HCT116 (cell line): ENCODE results near the gene CDHR1. TPM values are rescaled to one million over a fixed set of nuclear protein-coding genes. Genes with fewer than 3 reads are reported as not detected.

Experiments
- ATAC-seq: fragments of 200-7000 bp; cut with Tn5 transposase; 2 replicates; pipeline ENCODE4 v1.9.1; 2020; ENCODE audit warnings: mild to moderate bottlenecking, moderate library complexity
- BruUV-seq: library from RNA; stranded (reverse); fragments of 400-500 nt; replicated peaks from 2 replicates; lab custom pipeline; 2021; lab: Mats Ljungman, UMichigan
- CTCF ChIA-PET: fragments of 300-600 bp; sonication (Branson Sonifier 250); formaldehyde crosslinking; loops from one replicate; lab custom pipeline; 2021; ENCODE audit warnings: antibody characterized with exemption; lab: Charles Lee
- POLR2A ChIA-PET: fragments of 300-600, 350-600 bp; sonication (Branson Sonifier 250); formaldehyde crosslinking; loops from one replicate; lab custom pipeline; 2021; ENCODE audit warnings: antibody characterized with exemption; lab: Charles Lee
- RAD21 ChIA-PET, 2 experiments: fragments of 300-600 bp; sonication (Branson Sonifier 250); formaldehyde crosslinking; loops; one replicate each; lab custom pipeline; 2023; ENCODE audit warnings: low total read pairs in 2 of 2; ENCODE audit not compliant: uncharacterized antibody in 2 of 2, unreplicated experiment in 2 of 2, low non-redundant PET in 1 of 2; lab: Charles Lee
- DNase-seq: peaks from one replicate; pipeline ENCODE4 v3.0.0-alpha.2; 2010; ENCODE audit warnings: low read depth, low spot score
- H2AFZ ChIP-seq: fragments of 200-600 bp; shearing (Covaris generic), sonication (generic); 2 replicates; pipeline ENCODE4 v1.6.1; 2017; ENCODE audit warnings: low read depth, mixed run types, mixed read lengths, antibody characterized with exemption, low read length; ENCODE audit not compliant: poor library complexity, severe bottlenecking
- H3K27ac ChIP-seq: 2 replicates; pipeline ENCODE4 v1.5.1; 2012; ENCODE audit warnings: low read depth, low read length
- H3K27me3 ChIP-seq: fragments of 200-600 bp; sonication (generic); 2 replicates; pipeline ENCODE4 v1.6.1; 2016; ENCODE audit warnings: mixed run types, low read length, mixed read lengths; ENCODE audit not compliant: insufficient read depth
- H3K36me3 ChIP-seq, 2 experiments: fragments of 200-500 bp in 1 of 2; fragments of 200-600 bp in 1 of 2; sonication (Bioruptor generic) in 1 of 2; sonication (generic) in 1 of 2; 2 replicates each; pipeline versions ENCODE4 v1.5.1 to v1.6.1; 2014 to 2016; ENCODE audit warnings: low read length in 2 of 2, inconsistent platforms in 1 of 2, mixed read lengths in 1 of 2, mixed run types in 1 of 2; ENCODE audit not compliant: insufficient read depth in 2 of 2, control insufficient read depth in 1 of 2
- H3K4me1 ChIP-seq, 2 experiments: fragments of 200-600 bp in 1 of 2; sonication (generic) in 1 of 2; 2 replicates each; pipeline versions ENCODE4 v1.5.1 to v1.6.1; 2012 to 2017; ENCODE audit warnings: low read length in 2 of 2, inconsistent platforms in 1 of 2, mild to moderate bottlenecking in 1 of 2, mixed read lengths in 1 of 2, mixed run types in 1 of 2, moderate library complexity in 1 of 2; ENCODE audit not compliant: insufficient read depth in 2 of 2, control insufficient read depth in 1 of 2
- H3K4me2 ChIP-seq: fragments of 200-600 bp; sonication (generic); 2 replicates; pipeline ENCODE4 v1.6.1; 2017; ENCODE audit warnings: mixed run types, low read length, mixed read lengths
- H3K4me3 ChIP-seq, 2 experiments: fragments of 200-600 bp in 1 of 2; sonication (generic) in 1 of 2; replicated peaks in 1 of 2; 2 replicates each; pipeline ENCODE4 v1.5.1; 2011 to 2016; ENCODE audit warnings: low read length in 2 of 2, control low read depth in 1 of 2, low read depth in 1 of 2, mild to moderate bottlenecking in 1 of 2, mixed read lengths in 1 of 2, mixed run types in 1 of 2
- H3K79me2 ChIP-seq: fragments of 200-600 bp; sonication (generic); 2 replicates; pipeline ENCODE4 v1.6.1; 2017; ENCODE audit warnings: mild to moderate bottlenecking, mixed run types, low read length, moderate library complexity, mixed read lengths; ENCODE audit not compliant: insufficient read depth
- H3K9ac ChIP-seq: fragments of 200-600 bp; sonication (generic); 2 replicates; pipeline ENCODE4 v1.6.1; 2016; ENCODE audit warnings: low read length, mixed read lengths
- H3K9me2 ChIP-seq: fragments of 200-600 bp; sonication (generic), shearing (Covaris generic); 2 replicates; pipeline ENCODE4 v1.6.1; 2017; ENCODE audit warnings: mixed run types, mild to moderate bottlenecking, moderate library complexity; ENCODE audit not compliant: insufficient read depth
- H3K9me3 ChIP-seq, 2 experiments: fragments of 200-500 bp in 1 of 2; fragments of 200-600 bp in 1 of 2; sonication (Bioruptor generic) in 1 of 2; sonication (generic) in 1 of 2; 2 replicates each; pipeline ENCODE4 v1.6.1; 2014 to 2017; ENCODE audit warnings: low read length in 2 of 2, mixed read lengths in 2 of 2, inconsistent platforms in 1 of 2, low read depth in 1 of 2, mild to moderate bottlenecking in 1 of 2, mixed run types in 1 of 2, moderate library complexity in 1 of 2; ENCODE audit not compliant: control insufficient read depth in 1 of 2, insufficient read depth in 1 of 2
- H4K20me1 ChIP-seq: fragments of 200-600 bp; sonication (generic), shearing (Covaris generic); 2 replicates; pipeline ENCODE4 v1.6.1; 2017; ENCODE audit warnings: mixed run types, mild to moderate bottlenecking, moderate library complexity; ENCODE audit not compliant: insufficient read depth
- CEBPB ChIP-seq: IDR thresholded peaks from 2 replicates; pipeline ENCODE4 v1.6.1; 2012; ENCODE audit warnings: low read depth
- CTCF ChIP-seq, 3 experiments: fragments of 200-600 bp in 1 of 3; sonication (generic) in 1 of 3; IDR thresholded peaks in 2 of 3; conservative IDR thresholded peaks in 1 of 3; 2 replicates each; pipeline ENCODE4 v1.5.1; 2012 to 2017; ENCODE audit warnings: low read depth in 2 of 3, low read length in 2 of 3, antibody characterized with exemption in 1 of 3, borderline replicate concordance in 1 of 3, control low read depth in 1 of 3, mild to moderate bottlenecking in 1 of 3, mixed read lengths in 1 of 3, mixed run types in 1 of 3, moderate library complexity in 1 of 3; ENCODE audit not compliant: insufficient read depth in 1 of 3
- EGR1 ChIP-seq: IDR thresholded peaks from 2 replicates; pipeline ENCODE4 v1.6.1; 2012; ENCODE audit warnings: low read depth
- ELF1 ChIP-seq: IDR thresholded peaks from 2 replicates; pipeline ENCODE4 v1.6.1; 2012; ENCODE audit warnings: low read depth, borderline replicate concordance
- FOSL1 ChIP-seq: IDR thresholded peaks from 2 replicates; pipeline ENCODE4 v1.6.1; 2012; ENCODE audit warnings: low read depth
- MAX ChIP-seq: IDR thresholded peaks from 2 replicates; pipeline ENCODE4 v1.6.1; 2012
- RAD21 ChIP-seq: IDR thresholded peaks from 2 replicates; pipeline ENCODE4 v1.6.1; 2012; ENCODE audit warnings: low read depth, mild to moderate bottlenecking
- REST ChIP-seq: IDR thresholded peaks from 2 replicates; pipeline ENCODE4 v1.6.1; 2012; ENCODE audit warnings: low read depth
- SRF ChIP-seq: IDR thresholded peaks from 2 replicates; pipeline ENCODE4 v1.6.1; 2012; ENCODE audit warnings: low read depth
- TCF7L2 ChIP-seq: IDR thresholded peaks from 2 replicates; pipeline ENCODE4 v1.7.0; 2011; ENCODE audit warnings: borderline replicate concordance, inconsistent platforms; ENCODE audit not compliant: insufficient read depth, insufficient read length; ENCODE audit errors: extremely low read depth
- YY1 ChIP-seq: IDR thresholded peaks from 2 replicates; pipeline ENCODE4 v1.6.1; 2011; ENCODE audit warnings: low read length, low read depth, moderate library complexity, mild to moderate bottlenecking; ENCODE audit not compliant: insufficient replicate concordance; ENCODE audit errors: extremely low read depth
- ZFX ChIP-seq: fragments of 450-650 bp; IDR thresholded peaks from 2 replicates; pipeline ENCODE4 v1.6.1; 2017
- intact Hi-C: fragments of 100-400 bp; cut with micrococcal nuclease; formaldehyde crosslinking; loops from 2 replicates; pipeline ENCODE4 v1.10.0; 2022
- total RNA-seq: library from RNA; stranded (reverse); gene quantifications from one replicate; pipeline ENCODE4 v1.2.1, GENCODE V29; 2021; ENCODE audit not compliant: unreplicated experiment

Gene CDHR1
- total RNA-seq, 1 experiment from 2014 or later, result not detected

- TF ChIP-seq MAX (no peak), CEBPB (no peak), SRF (no peak)
Observed at GRCh38 chr10:84177541-84178141, 16.7 kb upstream of the CDHR1 start (continued).

GRCh38 chr10:84178160-84178609 lies 16.2 kb upstream of the CDHR1 start:
- Histone ChIP-seq H3K79me2 (no peaks in the 10 kb centered on the region), H3K4me1 (no peaks in the 10 kb centered on the region), H4K20me1 (no peaks in the 10 kb centered on the region), H3K9me3 (no peaks in the 10 kb centered on the region), H3K4me2 (no peak overlapping the region), H3K4me3 (no peak overlapping the region), H3K27me3 (no peaks in the 10 kb centered on the region), H3K9me2 (no peaks in the 10 kb centered on the region), H3K36me3 (no peaks in the 10 kb centered on the region), H3K27ac (no peak overlapping the region), H3K9ac (no peak overlapping the region), H2AFZ (no peak overlapping the region)
- RAD21 ChIA-PET, result no interaction called here
- BruUV-seq, result no TSS peak
- ATAC-seq (no peak), DNase-seq (no peak)
- intact Hi-C loops, result no loop called here
- POLR2A ChIA-PET, result no interaction called here
- CTCF ChIA-PET, result no interaction called here
- TF ChIP-seq TCF7L2, result no peak
- TF ChIP-seq REST, result no peak
- no peak for TF ChIP-seq RAD21
- TF ChIP-seq ZFX, result no peak
- no peak for TF ChIP-seq CEBPB
- TF ChIP-seq YY1, result no peak
- no peak for TF ChIP-seq ELF1
- TF ChIP-seq CTCF (IDR thresholded peaks at IDR 0.05 in 2 of 3, conservative IDR thresholded peaks at IDR 0.05 in 1 of 3; ENCODE audit: borderline replicate concordance in 1 of 3, insufficient read depth in 1 of 3, low read depth in 2 of 3, low read length in 2 of 3), result no peak
- TF ChIP-seq MAX, result no peak
- TF ChIP-seq FOSL1, result no peak
- no peak for TF ChIP-seq EGR1
- TF ChIP-seq SRF, result no peak
- TF ChIP-seq, all 23 proteins: peak for 0
